Suprapubic skin (tissue), 3 donors: ENCODE results near the gene PPP1R1A.

ENCODE experiments used
- CTCF ChIP-seq, 2 donors: fragments of 200-600 bp in 1 of 2; fragments of 450-650 bp in 1 of 2; sonication (generic) in 1 of 2; IDR thresholded peaks; one replicate each; pipeline ENCODE4 v1.5.1; 2016 to 2019; ENCODE audit warnings: antibody characterized with exemption in 2 of 2, mild to moderate bottlenecking in 1 of 2, moderate library complexity in 1 of 2
- POLR2A ChIP-seq, 2 donors: fragments of 450-650 bp; IDR thresholded peaks; one replicate each; pipeline ENCODE4 v1.6.1; 2017; ENCODE audit warnings: antibody characterized with exemption in 2 of 2, mild to moderate bottlenecking in 2 of 2, moderate library complexity in 2 of 2

GRCh38 chr12:54622463-54623183 lies 34.2 kb upstream of the PPP1R1A start:
- TF ChIP-seq POLR2A (IDR thresholded peaks at IDR 0.05) (no peak), CTCF (IDR thresholded peaks at IDR 0.05) (no peak)
